Measurements from ENCODE around the gene SETD2.

DNA sequence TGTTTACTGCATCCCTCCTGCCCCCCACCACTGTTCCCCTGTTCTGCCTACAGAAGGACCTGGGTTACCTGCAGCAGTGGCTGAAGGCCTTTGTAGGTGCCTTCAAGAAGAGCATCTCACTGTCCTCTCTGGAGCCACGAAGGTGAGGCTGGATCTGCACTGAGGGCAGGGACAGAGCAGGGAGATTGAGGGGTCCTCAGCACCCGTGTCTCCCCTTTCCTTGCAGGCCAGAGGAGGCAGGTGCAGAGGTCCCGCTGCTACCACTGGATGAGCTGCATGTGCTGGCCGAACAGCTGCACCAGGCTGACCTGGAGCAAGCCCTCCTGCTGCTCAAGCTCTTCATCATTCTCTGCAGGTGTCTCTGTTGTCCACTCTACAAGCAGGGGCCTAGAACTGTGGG lies 175.3 kb downstream of the SETD2 start:
- TF ChIP-seq, protein P1, sequence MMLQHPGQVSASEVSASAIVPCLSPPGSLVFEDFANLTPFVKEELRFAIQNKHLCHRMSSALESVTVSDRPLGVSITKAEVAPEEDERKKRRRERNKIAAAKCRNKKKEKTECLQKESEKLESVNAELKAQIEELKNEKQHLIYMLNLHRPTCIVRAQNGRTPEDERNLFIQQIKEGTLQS (IDR thresholded peaks at IDR 0.05): no peak
- TF ChIP-seq JUND (IDR thresholded peaks at IDR 0.05) (no peak), GABPA (IDR thresholded peaks at IDR 0.05 in 1 of 2, conservative IDR thresholded peaks at IDR 0.05 in 1 of 2) (no peak), EGR1 (IDR thresholded peaks at IDR 0.05; ENCODE audit: low read depth in 2 of 2) (no peak)
- TF ChIP-seq, protein P2, sequence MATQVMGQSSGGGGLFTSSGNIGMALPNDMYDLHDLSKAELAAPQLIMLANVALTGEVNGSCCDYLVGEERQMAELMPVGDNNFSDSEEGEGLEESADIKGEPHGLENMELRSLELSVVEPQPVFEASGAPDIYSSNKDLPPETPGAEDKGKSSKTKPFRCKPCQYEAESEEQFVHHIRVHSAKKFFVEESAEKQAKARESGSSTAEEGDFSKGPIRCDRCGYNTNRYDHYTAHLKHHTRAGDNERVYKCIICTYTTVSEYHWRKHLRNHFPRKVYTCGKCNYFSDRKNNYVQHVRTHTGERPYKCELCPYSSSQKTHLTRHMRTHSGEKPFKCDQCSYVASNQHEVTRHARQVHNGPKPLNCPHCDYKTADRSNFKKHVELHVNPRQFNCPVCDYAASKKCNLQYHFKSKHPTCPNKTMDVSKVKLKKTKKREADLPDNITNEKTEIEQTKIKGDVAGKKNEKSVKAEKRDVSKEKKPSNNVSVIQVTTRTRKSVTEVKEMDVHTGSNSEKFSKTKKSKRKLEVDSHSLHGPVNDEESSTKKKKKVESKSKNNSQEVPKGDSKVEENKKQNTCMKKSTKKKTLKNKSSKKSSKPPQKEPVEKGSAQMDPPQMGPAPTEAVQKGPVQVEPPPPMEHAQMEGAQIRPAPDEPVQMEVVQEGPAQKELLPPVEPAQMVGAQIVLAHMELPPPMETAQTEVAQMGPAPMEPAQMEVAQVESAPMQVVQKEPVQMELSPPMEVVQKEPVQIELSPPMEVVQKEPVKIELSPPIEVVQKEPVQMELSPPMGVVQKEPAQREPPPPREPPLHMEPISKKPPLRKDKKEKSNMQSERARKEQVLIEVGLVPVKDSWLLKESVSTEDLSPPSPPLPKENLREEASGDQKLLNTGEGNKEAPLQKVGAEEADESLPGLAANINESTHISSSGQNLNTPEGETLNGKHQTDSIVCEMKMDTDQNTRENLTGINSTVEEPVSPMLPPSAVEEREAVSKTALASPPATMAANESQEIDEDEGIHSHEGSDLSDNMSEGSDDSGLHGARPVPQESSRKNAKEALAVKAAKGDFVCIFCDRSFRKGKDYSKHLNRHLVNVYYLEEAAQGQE (IDR thresholded peaks at IDR 0.05): no peak
- TF ChIP-seq, protein P3, sequence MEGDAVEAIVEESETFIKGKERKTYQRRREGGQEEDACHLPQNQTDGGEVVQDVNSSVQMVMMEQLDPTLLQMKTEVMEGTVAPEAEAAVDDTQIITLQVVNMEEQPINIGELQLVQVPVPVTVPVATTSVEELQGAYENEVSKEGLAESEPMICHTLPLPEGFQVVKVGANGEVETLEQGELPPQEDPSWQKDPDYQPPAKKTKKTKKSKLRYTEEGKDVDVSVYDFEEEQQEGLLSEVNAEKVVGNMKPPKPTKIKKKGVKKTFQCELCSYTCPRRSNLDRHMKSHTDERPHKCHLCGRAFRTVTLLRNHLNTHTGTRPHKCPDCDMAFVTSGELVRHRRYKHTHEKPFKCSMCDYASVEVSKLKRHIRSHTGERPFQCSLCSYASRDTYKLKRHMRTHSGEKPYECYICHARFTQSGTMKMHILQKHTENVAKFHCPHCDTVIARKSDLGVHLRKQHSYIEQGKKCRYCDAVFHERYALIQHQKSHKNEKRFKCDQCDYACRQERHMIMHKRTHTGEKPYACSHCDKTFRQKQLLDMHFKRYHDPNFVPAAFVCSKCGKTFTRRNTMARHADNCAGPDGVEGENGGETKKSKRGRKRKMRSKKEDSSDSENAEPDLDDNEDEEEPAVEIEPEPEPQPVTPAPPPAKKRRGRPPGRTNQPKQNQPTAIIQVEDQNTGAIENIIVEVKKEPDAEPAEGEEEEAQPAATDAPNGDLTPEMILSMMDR (IDR thresholded peaks at IDR 0.05; ENCODE audit: low read depth, low read length, missing input control): no peak
- TF ChIP-seq, protein P4, sequence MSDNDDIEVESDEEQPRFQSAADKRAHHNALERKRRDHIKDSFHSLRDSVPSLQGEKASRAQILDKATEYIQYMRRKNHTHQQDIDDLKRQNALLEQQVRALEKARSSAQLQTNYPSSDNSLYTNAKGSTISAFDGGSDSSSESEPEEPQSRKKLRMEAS (IDR thresholded peaks at IDR 0.05): no peak
